GM19467 (cell line): ENCODE data around the gene C5.

Experiments used
- ATAC-seq: cut with Tn5 transposase; IDR thresholded peaks from one replicate; pipeline ENCODE4 v1.9.1; 2021; ENCODE audit warnings: mild to moderate bottlenecking, moderate library complexity; ENCODE audit not compliant: unreplicated experiment

Gene C5

DNA sequence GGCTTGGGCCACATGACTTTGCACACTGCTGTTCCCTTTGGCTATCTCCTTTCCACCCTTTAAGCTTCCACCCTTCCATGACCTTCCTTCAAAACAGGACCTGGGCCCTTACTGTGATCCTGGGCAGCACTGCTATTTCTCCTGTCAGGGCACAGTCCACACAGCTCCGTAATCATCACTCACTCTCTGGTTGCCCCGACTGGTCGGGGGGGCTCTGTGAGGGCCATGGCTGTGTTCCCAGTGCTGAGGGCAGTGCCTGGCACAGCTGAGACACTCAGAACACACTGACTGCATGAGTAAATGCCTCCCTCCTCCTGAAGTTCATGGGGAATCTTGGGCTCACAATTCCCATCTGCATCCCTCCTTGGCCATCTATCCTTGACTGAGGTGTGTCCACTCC, 135.7 kb downstream of the C5 start:
- no peak for ATAC-seq

DNA sequence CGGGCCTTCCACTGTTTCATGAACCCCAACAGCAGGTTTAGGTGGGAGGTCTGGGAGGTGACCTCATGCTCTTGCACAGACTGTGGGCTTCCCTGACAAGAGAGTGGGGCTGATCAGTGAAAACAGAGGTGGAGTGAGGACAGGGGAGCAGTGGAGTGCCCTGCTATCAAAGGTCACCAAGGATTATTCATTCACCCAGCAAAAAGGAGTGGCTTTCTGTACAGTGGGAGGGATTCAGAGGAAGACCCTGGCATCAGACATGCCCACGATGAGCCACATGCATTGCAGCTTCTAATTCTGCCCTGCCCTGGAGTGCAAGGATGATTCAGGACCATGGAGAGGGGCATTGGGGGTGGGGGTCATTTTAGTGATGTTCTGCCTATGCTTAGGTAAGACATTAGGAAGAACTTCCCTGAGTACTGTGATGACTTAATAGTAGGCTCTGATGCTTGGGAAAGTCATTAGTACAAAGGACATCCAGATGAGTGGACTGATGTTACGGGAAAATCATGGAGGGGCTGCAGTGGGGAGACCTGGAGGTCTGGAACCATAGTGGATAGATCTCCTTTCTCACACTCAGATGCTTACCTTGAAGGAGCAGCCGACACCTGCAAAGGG, 136.3 kb downstream of the C5 start:
- ATAC-seq = no peak

DNA sequence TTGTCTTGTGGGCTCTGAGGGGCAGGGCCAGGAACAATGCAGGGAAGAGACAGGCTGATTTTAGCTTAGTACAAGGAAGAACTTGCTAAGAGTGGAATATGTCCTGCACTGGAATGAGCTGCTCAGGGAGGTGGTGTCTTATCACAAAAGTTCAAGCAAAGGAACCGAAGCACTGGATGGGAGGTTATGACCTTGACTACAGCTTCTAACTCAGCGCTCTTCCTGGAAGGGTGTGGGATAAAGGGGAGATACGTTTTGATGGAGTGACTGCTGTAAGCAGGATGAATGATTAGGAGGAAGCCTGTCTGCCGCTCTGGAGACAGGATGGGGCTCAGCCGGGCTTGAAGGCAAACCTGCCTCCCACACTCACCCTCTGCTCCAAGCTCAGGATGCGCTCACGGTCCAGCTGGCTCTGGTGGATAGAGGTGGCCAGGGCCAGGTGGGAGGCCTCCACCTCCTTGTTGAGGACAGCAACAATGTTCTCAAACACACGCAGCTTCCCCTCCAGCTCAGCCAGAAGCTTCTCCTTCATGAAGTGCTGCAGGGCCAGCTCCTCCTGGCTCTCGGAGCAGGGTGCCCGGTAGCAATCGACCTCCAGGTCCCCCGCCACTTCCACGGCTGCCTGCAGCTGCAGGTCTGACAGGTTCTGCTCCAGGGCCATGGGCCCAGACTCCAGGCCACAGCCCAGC, 137.0 kb downstream of the C5 start:
- no peak for ATAC-seq

DNA sequence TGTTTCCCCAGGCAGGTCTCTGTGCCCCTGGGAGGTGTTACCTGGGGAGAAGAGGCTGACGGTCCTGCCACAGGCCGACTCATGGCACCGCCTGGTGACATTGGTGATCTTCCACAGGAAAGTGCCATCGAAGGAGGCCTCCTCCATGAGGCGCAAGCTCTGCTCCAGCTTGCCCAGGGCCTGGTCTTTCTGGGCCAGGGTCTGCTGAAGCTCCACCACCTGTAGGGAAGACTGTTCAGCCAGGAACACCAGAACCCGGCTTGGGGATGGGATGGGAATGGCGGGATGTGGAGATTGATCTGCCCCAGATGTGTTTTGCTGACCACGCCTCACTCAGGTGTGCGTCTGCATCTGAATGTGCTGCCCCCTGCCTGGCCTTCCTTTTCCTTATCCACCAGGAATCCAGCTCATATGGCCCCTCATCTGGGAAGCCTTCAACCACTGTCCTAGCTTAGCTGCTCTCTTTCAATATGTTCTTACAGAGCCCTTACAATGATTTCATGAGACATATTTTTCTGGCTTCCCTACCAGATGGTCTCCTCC, 138.7 kb downstream of the C5 start:
- no peak for ATAC-seq

DNA sequence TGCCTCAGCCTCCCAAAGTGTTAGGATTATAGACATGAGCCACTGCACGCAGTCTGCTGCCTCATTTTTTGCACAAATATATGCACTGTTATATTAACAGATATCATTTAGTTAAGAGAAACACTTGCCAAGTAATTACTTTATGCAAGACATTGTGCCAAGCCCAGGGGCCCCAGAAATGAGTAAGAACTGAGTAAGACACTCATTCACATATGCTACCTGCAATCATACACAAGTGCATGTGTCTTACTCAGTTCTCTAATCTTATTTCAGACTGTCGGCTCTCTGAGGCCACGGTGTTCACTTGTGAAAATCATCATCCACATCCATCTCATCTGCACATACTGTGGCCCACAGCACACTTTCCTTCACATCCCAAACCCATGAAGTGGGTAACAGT, 139.4 kb downstream of the C5 start:
- ATAC-seq = no peak

DNA sequence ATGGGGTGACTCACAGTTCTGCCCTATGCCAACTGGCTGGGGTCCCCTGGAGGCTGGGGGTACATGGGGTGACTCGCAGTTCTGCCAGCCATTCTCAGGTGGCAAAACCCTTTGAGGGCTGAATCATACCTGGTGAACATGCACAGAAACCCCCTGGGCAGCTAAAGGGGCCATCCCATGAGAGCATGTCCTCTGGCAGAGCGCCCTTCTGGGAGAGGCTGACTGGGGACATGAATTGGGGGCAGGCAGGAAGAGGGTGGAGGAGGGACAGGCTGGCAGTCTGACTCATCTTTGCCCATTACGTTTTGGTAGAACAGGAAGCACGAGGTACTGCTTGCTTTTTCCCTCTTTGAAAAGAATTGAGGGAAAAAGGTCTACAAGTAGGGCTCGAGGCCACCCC, 140.2 kb downstream of the C5 start:
- no peak for ATAC-seq

DNA sequence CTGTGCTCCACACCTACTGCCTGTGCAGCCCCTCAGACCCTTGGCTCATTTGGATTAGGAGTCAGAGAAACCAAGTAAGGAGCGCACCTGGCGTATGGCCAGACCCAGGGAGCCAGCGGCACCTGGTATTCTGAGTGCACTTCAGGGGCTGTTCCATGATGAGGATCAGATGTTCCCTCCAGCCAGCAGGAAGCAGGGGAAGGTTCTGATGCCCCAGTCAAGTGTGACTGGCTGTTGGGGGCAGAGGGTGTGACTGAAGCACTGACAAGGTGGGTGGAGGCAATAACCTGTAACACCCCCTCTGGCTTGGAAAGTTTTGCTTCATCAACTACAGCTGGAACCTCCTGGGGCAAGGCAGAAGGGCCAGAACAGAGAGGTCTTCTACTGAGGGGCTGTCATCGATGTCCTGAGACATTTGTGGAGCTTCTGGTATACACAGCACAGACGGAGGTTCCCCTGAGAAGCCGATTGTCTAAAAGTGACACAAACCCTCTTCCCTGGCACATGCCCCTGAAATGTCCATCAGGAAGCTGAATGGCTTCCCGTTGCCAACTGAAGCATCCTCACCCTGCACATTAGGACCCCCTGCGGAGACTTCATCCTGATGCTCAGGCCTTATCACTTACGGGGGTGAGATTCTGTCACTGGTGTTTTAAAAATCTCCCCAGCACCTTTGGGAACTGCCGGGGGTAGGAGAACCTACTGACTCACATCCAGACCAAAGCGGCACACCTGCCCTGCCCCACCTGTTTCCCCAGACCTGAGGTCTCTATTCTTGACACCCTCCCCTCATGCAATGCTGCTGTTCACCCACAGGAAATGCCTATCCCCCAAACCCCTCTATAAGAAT, 144.5 kb downstream of the C5 start:
- ATAC-seq = no peak

DNA sequence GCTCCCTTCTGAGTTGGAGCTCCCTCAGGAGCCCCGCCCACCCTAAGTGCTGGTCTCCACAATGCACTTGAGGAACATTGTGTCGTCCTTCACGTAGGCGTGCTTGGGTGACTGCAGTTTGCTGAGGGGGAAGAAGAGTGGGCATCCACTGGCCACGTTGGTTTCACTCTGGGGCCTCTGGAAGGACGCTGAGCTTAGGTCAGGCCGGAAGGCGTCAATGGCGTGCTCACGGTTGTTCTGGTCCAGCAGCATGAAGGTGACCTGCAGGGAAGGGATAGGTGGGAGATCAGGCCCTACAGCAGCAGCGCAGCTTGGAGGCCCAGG, 145.1 kb downstream of the C5 start:
- ATAC-seq = no peak

DNA sequence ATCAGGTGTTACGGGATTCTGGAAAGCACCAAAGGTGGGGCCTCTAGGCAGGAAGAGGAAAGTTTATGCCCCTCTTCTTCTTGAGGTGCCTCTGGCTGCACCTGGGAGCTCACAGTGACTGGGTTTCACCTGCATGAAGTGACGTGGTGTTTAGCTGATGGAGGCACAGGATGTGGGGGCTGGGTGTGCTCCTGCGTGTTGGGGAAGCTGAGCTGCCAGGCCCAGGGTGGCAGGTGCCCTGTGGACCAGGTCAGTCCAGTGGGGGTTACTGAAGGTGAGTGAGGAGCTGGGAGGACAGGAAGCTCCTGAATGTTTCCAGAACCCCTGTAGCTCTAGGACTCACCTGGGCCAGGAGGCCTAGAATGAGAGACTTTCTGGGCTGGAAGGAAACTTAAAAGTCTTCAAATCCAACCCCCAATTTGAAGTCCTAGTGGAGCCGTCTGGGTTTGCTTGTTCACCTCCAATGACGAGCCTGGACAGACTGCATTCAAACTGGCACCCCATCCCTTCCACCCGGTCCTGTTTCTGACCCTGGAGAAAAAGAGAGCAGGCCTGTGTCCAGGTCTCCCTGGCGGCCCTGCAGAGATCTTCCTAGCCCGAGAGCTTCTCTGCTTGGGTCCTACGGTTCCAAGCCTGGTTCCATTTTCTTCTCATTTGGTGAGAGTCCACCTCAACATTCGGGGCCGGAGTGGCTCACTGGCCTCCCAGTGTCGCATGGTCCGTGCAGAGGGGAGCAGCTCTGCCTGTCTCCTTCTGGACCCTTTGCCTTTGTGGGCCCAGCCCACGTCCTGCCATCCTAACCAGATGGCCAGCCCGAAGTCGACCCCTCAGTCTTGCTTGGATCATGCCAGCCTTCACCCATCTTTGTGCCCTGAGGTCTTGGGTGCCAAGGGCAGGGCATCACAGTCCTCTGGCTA, 145.8 kb downstream of the C5 start:
- ATAC-seq = no peak

DNA sequence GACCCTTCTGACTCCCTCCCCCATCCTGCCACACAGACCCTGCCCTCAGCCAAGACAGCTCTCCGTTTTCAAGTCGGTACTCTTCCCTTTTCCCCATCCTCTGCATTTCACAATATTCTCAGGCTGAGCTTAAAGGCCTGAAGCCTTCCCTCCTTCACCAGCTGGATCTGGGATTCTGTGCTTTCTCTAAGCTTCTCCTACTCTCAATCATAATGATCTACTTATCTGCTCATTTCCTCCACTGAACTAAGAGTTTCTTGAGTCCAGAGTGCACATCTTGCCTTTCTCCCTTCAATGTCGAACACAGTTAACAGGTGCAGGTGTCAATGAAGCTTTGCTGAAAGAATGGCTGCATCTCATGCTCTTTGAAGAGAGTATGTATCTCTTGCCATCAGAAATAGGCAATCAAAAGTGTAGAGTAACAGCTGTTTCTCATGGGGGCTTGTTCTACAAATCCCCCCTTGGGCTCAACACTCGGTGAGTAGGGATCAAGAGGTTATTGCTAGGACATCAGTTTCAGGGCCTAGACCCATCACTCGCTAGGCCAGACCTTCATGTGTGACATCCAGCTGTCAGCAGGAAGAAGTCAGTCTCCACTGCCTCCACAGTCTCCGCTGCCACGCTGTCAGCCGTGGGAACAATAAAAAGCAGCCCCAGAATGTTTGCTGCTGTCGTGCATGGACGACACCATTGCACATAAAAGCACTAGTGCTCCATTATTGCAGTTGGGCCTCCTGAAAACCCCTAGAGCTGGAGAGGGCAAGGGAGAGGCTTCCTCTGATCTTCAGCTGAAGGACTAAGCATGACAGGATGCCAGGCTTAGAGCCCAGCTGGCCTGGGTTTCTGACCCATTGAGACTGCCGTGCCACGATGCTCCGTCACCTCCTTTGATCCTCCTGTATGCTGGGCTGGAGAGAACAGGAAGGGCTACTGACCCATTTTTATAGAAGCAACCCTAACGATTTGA, 147.2 kb downstream of the C5 start:
- ATAC-seq = no peak
